GM19395 (cell line): ENCODE data around the gene PPP1R9A.

Source experiments
- ATAC-seq: cut with Tn5 transposase; IDR thresholded peaks from one replicate; pipeline ENCODE4 v1.9.1; 2021; ENCODE audit warnings: mild to moderate bottlenecking, moderate library complexity; ENCODE audit not compliant: unreplicated experiment

PPP1R9A gene

DNA sequence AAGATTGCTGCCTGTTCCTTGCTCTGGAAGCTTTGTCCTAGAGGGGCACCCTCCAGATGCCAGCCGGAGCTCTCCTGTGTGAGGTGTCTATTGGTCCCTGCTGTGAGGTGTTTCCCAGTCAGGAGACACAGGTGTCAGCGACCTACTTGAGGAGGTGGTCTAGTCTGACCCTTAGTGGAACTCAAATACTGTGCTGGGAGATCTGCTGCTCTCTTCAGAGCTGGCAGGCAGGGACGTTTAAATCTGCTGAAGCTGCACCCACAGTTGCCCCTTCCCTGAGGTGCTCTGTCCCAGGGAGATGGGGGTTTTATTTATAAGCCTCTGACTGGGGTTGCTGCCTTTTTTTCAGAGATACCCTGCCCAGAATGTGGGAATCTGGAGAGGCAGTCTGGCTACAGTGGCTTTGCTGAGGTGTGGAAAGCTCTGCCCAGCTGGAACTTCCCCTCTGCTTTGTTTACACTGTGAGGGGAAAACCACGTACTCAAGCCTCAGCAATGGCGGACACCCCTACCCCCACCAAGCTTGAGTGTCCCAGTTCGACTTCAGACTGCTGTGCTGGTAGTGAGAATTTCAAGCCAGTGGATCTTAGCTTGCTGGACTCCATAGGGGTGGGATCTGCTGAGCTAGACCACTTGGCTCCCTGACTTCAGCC is 119.2 kb downstream of the PPP1R9A start:
- ATAC-seq = no peak

DNA sequence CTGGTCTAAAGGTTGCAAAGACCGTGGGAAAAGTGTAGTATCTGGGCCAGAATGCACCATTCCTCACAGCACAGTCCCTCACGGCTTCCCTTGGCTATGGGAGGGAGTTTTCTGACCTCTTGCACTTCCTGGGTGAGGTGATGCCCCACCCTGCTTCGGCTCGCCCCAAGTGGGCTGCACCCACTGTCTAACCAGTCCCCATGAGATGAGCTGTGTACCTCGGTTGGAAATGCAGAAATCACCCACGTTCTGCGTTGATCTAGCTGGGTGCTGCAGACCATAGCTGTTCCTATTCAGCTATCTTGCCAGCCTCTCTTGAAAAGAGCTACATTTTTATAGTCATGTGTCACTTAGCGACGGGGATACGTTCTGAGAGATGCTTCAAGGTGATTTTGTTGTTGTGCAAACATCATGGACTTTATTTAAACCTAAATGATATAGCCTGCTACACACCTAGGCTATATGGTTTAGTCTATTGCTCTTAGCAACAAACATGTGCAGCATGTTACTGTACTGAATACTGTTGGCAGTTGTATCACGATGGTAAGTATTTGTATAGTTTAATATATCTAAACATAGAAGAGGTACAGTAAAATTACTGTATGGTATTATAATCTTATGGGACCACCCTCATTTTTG is 120.0 kb downstream of the PPP1R9A start:
- no peak for ATAC-seq

DNA sequence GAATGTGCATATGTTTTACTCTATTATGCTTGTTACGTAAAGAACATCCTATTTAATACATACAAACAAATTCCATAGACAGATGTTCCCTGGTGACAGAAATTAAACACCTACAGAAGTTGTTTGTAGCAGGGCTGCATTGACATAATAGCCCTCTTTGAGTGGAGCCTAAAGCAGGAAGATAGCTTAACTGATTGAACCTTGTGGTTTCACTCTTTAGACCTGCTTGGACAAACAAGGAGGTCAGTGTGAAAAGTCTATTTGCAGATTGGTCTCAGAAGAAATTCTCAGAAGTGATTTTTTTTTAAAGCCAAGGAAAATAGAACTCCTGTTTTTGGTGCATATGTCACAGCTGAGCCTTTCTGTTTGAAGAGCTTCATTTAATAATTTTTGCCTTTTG is 121.3 kb downstream of the PPP1R9A start:
- no peak for ATAC-seq

DNA sequence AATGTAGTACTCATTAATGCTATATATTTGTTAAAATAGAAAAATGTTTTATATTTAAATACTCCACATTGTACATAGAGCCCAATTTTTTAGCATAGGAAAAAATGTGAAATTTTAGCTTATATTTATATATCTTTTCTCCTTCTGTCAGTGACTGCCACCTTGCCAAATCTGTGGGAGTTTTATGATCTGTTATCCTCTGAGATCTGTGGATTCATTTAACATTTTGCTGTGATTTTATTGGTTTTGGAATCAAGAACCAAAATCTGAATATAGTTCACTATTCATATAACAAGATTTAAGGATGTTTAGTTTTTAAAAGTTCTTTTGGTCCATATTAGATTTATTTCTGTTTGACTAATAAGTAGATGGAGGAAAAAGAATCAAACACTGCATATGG is 127.9 kb downstream of the PPP1R9A start:
- no peak for ATAC-seq

DNA sequence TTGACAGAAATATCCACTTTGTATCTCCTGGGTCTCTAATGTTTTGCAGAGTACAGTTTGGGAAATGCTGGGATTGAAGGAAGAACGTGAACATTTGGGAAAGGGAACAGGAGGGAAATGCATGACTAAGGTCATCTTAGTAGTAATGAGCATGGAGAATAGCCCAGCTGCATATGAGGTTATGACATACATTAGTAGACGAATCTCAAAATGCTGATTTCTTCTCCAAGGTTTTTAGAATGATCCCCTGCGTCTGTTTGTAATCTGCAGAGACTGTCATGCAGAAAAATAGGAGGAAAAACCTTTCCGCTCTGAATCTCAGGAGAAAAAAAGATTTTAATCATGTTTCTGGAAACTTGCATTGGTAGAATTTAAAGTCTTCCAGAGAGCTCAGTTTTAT is 133.6 kb downstream of the PPP1R9A start:
- ATAC-seq = no peak

DNA sequence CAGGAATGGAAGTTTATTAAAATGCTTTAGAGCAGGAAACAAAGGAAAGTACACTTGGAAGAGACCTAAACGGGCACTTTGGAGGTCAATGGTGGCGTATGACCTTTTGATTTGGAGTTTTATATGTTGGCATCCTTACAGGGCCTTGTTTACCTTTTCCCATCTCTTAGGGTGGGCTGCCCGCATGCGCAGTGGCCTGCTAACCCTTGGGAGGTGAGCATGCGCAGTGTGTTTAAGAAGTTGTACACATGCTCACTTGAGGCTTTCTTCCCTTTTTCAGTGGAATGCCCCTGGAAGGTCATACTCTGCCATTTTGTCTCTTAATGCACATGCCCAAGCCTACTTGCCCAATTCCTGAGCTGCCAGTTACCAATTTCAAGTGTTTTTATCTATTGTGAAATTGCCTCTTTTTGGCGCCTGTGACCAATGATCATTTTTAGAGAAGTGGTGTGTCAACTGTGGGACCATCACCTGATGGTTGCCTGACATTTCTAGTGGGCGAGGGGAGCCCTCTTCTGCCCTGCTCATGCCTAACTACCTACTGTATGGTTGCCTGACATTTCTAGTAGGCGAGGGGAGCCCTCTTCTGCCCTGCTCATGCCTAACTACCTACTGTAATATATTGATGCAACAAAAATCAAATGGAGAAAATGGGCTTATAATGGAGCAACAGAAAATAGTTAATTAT is 138.0 kb downstream of the PPP1R9A start:
- ATAC-seq = no peak

DNA sequence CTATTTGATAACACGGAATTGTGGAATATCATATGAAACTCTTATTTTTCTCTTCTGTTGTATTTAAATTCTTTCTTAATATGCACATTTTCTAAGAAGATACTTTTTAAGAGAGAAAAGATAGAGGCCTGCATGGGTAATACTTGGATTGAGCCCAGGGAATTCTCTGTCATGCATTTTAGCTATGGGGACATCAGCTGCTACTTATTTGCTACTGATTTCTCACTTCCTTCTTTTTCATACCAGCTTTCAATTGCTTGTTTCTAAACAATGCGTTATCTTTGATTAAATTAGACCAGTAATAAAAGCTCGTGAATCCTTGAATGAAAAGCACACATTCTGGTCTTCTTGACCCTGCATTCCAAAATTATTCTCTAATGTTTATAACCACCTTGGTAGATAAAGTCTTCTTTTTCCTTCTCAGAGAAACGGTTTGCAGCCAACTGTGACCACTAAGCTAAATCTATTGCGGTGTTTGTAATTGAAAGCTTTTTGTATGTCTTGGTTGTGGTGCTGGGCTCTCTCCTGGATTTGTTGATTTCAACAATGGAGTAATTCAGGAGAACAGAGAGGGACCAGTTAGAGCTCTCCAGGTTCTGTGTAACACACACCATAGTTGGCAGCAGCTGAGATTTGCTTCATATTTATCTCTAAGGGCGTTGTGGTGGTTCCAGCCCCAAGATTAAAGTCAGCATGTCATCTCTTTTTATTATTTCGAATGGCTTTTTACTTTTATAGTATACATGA is 139.3 kb downstream of the PPP1R9A start:
- ATAC-seq = peak; percentile 52

DNA sequence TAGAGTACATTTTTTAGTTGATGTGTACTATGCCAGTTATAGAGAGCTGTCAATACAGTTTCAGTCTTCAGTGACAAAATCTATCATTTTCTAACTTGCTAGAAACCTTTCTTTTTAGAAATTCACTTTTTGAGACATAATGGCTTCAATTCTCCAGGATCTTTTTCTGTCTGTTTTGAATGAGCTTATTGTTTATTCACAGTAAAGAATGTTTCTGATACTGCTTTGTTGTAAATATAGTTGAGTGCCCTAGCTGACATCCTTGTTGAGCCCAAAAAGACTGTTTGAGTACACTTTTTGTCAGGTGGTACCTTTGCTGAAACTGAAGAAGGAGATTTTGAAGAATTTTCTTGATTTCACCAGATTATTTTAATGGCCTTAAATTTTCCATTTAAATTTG is 139.9 kb downstream of the PPP1R9A start:
- ATAC-seq = no peak

DNA sequence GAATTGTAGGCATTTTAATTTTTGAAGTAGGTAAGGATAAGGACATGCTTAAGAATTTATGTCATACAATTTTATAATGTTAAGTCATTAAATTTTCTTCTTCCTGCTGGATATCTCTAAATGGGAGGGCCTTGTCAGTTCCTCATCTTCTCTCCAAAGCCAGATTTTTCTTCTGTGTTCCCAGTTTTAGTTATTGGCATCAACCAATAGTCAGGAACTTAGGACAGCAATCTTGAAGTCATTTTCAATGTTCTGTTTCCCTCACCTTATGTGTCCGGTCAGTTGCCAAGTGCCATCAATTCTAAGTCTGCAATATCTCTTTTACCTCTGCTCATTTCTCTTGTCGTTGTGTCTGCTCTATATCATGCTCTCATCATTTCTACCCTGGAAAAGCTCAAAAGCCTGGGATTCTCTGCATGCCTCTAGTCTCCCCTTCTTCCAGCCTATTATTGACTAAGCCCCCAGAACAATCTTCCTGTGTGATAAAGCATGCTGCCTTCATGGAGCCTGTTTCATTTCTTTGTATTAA is 145.2 kb downstream of the PPP1R9A start:
- no peak for ATAC-seq

DNA sequence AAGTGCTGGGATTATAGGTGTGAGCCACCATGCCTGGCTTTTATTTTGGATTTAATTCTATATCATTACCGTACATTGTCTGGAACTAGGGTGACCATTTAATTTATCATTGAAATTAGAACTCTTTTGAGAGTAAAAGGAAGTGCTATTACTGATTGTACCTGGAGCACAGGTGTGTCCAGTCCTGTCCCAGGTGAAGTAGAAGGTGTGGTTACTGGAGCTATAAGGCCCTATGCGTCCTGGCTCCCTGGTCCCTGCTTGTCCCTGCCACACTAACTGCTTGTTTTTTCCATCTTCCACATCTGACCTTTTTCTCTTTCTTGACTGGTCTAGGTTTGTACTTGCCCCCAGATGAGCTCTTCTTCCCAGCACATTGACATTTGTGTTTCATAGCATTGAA is 147.0 kb downstream of the PPP1R9A start:
- no peak for ATAC-seq

DNA sequence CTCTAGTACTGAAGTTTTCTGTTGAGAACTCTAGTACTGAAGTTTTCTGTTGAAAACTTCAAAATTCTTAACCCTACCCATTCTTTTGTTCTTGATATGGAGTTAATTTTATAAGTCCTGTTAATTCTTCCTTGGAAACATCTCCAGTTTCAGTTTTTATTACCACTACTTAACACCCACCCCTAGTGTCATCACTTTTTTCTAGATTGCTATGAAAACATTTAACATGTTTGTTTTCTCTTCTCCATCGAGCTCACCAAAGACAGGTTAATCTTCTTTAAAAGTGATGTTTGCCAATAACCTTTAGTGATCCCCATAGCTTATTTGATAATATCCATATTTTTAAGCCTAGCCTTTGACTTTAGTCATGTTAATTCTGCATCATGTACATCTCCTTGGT is 147.9 kb downstream of the PPP1R9A start:
- ATAC-seq = no peak

DNA sequence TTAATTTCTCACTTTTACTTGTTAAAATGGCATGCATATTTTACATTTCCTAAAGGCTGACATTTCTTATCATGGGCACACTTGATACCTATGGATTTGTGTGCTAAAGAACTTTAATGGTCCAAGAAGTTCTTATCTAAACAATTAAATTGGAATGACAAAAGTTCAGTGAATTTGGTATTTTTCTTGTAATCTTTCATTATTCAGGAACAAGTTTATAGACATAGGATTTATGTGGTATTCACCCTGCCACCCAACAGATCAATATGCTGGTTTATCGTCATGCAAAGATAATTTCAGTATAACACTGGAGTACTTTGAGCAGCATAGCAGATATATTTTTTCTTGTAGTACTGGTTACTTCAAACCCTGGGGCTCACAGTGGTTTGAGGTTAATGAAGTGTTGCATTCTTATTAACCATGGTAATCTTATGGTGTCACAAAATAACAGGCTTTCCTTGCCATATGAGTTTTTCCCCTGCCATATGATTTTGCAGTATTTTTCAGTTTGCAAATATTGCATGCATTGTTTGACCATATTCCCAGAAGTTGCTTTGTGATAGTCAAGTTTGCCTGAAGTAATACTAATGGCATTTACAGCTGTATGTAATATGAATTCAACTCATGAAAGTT is 148.8 kb downstream of the PPP1R9A start:
- no peak for ATAC-seq

DNA sequence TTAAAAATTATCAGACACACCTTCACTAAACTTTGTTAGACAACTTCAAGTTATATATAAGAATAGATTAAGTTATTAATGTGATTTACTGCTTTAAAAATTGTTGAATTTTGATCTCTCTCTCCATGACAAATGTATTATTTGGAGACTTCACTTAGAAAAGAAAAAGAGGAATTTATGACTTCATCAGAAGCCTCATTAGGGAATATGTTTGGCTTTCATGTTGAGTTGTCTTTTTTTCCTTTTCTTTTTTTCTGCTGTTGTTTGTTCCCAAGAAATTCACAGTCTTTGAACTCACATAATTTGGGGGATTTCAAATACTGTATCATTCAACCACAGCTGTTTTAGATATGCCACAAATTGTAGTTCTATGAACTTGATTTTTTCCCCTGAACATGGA is 149.5 kb downstream of the PPP1R9A start:
- ATAC-seq = no peak

DNA sequence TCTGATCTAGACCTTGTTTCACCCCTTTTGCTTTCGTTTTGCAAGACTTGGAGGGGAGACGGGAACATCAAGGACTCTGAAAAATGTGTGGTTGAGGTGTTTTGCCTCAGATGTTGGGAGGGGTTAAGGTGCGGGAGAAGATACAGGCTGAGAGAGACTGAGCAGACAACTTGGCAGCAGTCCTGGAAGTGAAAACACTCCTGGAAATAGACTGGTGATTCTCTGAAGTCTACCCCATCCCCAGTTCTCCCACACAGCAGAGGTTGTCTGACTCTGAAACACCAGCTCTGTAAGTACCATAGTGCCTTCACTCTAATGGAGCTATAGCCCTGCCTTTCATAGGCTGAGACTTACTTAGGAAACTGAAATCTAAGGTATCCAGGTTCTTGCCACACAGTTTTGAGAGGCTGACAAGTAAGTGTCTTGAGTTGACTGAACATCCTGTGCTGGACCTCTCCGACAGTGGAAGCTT is 152.5 kb downstream of the PPP1R9A start:
- ATAC-seq = no peak

DNA sequence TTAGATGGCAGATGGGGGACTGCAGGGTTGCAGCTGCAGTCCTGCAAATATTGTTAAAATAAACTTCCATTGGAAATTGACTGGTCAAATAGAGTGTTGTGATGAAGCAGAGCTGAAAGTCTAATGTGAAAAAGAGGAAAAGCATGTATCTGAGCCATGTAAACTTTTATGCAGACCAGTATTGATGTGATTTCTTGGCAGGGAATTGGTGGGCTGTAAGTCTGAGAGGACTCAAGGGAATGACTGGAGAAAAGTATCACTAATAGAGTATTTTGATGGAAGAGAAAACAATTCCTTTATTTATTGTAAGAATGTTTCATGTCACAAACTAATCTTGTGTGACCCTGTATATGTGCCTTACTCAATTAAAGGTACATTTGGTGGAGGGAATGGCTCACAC is 155.5 kb downstream of the PPP1R9A start:
- ATAC-seq = no peak

DNA sequence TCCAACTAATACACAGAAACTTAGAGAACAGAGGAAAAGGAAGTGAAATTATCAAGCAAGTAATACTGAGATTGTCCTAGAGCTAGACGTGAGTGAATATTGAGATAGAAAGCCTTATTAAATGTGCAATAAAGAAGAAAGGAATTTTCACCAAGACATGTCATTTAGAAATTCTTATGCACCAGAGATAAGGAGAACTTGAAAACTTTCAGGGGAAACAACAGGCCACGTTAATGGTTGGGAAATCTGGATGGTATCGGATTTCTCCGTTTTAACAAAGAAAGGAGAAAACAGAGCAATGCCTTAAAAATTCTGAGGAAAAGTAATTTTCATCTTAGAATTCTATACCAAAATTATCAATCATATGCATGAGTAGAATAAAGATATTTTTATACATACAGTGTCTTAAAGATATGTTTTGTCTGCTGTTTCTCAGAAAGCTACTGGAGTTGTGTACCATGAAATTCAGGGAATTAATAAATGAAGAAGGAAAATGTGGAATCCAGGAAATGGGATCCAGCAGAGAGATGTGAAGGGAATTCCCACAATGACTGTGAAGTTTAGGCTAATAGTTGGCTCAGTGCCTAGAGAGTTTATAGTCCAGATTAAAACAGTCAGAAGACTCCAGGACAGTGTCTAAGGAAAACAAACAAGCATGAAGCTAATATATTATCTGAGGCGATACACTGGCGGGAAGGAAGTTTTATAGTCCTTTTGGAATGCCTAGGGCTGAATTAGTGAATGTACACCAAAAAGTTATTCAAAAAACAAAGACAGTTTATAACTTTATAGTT is 159.5 kb downstream of the PPP1R9A start:
- no peak for ATAC-seq

DNA sequence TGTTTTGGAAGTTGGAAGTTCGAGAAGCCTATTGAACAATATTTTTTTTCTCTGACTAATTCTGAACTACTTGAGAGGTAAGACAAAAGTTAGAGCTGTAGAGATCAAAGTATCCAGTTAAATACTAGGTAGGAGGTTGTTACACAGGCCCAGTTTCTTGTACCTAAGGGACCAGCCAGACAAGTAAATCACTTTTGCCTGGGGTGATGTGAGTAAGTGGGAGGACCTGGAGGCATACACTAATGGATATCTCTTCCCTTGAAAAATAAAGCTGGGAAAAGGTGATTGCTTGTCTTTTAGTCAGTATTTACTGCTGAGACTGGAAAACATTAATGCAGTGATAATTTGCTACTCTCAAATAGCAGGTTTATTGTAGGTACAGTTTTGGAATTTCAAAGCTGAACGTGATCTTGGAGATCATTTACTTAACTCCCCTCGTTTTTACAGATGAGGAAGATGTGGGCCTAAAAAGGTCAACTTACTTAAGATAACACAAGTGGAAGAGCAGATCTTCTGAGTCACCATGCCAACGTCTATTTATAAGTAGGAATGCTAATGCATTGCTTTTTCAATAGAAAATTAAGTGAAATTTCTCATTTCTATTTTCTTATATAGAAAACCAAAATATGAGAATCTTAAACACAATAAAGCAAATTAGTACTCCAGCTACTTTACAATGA is 181.3 kb downstream of the PPP1R9A start:
- ATAC-seq = no peak

DNA sequence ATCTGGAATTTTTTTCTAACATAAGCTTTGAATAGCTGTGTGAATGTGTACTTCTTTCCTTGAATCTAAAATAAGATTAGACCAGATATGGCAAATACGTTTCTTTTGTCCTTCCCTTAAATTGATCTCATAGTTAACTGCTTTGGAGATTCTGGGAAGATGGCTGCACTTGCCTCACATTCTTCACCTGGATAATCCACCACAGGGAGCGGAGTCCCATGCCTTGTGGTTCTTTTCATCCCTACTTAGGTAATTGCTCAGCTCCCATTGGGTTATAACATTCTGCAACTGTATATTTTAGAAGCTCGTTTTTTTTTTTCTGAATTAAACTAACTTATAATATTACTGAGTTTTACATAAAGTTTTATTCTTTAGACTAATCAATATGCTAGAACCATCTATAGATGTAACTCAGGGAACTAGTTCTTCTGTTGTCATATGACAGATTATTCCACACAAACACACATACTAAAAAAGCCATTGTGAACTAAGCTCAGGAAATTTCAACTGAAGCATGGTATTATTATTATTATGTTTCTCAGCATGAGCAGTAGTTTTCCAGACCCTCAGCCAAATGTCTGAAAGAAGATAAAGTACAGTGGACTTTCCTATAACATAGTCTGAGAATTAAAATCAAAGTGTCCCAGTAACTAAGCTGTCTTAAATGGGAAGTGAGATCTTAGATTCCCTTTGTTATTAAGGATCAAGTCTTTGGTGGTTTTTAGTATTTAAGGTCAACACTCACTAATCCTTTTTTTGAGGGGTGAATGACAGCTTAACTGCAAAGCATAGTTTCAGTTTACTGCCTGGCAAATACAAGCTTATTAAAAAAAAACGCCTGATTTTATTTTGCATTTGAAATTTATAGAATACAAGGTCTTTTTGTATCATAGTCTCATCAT is 182.3 kb downstream of the PPP1R9A start:
- ATAC-seq = no peak
